Anterior cingulate cortex (tissue), 58 donors: ENCODE results near the gene KDELR3.

ENCODE experiments used
- DNase-seq, 58 donors: peaks; one replicate each; lab custom pipeline; 2025; lab: John Stamatoyannopoulos, UW

KDELR3 gene

GRCh38 chr22:38467904-38468442, at the start of gene KDELR3:
TSS of gene KDELR3 (plus strand) at chr22:38468096. CDS start at chr22:38468234, 138 bp downstream.
- peak in 1 of 58 donors; percentile 38 for DNase-seq

DNA sequence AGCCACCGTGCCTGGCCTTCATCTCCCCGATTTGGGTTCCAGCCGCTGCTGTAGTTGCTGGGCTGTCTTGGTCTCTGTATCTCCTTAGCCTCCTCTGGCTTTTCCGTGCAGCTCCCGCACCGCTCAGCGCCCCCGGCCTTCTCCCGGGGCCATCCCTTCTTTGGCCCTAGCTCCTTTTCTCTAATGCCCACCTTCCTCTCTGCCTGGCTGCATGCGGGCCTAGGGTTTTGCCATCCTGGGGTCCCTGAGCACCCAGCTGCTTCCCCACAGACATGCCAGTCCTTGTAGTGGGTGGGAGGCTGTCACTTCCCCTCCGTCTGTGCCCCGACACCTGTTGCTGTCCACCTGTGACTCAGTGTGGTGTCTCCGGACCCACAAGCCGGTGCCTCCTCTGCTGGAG, 49.3 kb upstream of the KDELR3 start:
- no peak for DNase-seq

- DNase-seq, result no peak
Measured at GRCh38 chr22:38419121-38419857, 48.6 kb upstream of the KDELR3 start.

DNA sequence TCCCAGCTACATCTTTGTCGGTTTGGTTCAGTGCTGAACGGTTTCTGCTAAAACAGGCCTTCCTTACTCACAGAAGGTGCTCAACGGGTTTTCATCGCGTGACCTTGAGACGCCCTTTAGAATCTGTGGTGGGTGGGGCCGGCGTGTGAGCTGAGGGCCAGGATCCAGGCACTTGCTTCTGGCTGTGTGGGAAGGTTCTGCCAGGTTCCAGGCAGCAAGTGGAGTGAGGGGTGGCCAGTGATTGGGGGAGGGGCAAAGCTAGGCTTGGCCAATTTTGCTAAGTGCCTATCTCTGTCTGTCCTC, 48.1 kb upstream of the KDELR3 start:
- DNase-seq, result no peak

GRCh38 chr22:38420734-38421133, 47.2 kb upstream of the KDELR3 start:
- no peak for DNase-seq

GRCh38 chr22:38422611-38423511, 45.0 kb upstream of the KDELR3 start:
- DNase-seq, result peak in 12 of 58 donors; percentile 8 to 75 (median 25)

- DNase-seq, result no peak
Measured at GRCh38 chr22:38423512-38424503, 44.1 kb upstream of the KDELR3 start.

GRCh38 chr22:38424525-38425080, 43.3 kb upstream of the KDELR3 start:
- DNase-seq, result no peak

GRCh38 chr22:38426628-38427027, 41.3 kb upstream of the KDELR3 start:
- DNase-seq, result no peak

DNA sequence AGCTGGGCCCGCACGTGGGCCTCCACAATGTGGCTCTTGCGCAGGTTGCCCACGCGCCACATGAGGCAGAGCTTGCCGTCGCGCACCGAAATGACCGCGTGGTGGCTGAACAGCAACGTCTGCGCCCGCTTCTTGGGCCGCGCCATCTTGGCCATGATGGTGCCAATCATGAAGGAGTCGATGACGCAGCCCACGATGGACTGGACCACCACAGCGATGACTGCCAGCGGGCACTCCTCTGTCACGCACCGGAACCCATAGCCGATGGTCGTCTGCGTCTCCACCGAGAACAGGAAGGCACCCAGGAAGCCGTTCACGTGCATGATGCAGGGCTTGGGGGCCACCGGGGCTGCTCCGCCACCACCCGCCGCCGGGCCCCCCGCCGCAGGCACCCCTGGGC, 40.4 kb upstream of the KDELR3 start:
- no peak for DNase-seq

GRCh38 chr22:38427940-38428339, 40.0 kb upstream of the KDELR3 start:
- DNase-seq, result no peak

GRCh38 chr22:38428714-38429113, 39.2 kb upstream of the KDELR3 start:
- DNase-seq, result no peak

GRCh38 chr22:38429499-38430068, 38.3 kb upstream of the KDELR3 start:
- DNase-seq, result peak in 23 of 58 donors; percentile 15 to 71 (median 37)

DNA sequence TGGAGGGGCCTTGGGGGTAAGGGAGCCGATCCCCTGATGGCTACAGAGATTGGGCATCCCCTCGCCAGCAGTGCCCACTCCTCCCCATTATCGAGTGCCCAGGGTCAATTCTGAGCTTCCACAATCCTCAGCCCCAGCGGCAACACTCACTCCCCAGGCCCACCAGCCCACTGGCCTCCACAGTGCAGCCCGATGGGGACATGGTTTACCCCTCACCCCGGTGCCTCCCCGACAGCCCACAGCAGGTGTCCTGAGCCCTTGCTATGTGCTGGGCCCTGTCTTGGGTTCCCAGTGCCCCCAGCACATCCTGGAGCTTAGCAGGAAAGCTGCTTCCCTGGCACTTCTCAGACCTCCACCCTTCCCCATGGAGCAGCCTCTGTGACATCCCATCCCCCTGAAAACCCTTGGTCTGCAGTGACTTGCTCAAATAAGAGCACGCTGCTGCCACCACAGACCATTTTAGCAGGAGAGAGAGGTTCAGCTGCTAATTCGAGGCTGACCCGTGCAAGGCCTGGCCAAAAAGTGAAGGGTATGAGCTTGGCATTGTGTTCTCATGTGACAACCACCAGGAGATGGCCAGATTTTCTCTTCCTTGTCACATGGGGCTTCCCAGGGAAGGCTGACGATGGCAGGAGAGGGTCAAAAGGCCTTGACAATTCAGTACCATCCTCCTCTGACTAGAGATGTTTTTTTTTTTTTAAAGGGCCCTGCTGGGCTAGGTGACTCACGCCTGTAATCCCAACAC, 36.5 kb upstream of the KDELR3 start:
- DNase-seq, result no peak

- DNase-seq, result no peak
Measured at GRCh38 chr22:38432264-38432663, 35.6 kb upstream of the KDELR3 start.

DNA sequence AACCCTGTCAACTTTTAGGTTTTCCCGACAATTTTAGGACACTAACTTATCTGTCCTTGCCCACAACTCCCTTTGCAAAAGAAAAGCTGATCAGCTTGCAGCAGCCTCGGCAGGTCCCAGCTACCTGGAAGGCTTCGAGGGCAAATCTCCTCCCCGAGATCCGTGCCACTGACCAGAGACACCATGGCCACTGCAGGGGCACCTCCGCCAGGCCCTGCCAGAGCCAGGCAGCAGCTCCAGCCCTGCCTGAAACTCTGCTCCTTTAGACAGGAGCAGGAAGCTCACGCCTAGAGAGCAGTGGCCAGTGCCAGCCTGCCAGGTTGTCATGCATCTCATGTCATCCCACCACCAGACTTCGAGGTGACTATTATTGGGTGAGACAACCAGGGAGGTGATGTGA, 34.0 kb upstream of the KDELR3 start:
- DNase-seq, result no peak

DNA sequence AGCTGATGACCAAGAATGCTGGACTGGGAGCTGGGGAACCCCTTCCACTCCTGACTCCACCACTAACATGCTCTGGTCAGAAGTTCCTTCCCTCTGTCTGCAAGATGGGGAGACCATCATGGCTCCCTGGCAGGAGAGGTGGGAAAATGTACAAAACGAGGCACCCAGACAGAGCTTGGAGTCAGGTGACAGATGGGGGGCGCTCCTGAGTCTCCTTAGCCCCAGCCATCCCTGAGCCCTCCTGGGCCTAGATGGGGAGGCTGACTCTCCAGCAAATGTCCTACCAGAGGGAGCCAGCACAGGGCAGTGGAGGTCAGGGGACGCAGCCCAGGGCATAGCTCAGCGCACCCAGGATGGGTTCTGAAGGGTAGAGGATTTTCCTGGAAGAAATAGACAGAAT, 32.9 kb upstream of the KDELR3 start:
- no peak for DNase-seq

GRCh38 chr22:38435965-38436364, 31.9 kb upstream of the KDELR3 start:
- no peak for DNase-seq
